PC-3 (cell line): Measurements from ENCODE around the gene PRR14L. TPM values are rescaled to one million over a fixed set of nuclear protein-coding genes. Genes with fewer than 3 reads are reported as not detected.

Experiments used
- ATAC-seq: fragments of 200-7000 bp; cut with Tn5 transposase; 2 replicates; pipeline ENCODE4 v1.9.1; 2020; ENCODE audit warnings: mild to moderate bottlenecking, moderate library complexity
- BruUV-seq: library from RNA; stranded (reverse); fragments of 400-500 nt; replicated peaks from 2 replicates; lab custom pipeline; 2021; lab: Mats Ljungman, UMichigan
- CTCF ChIA-PET: fragments of 300-600 bp; sonication (Branson Sonifier 250); formaldehyde crosslinking; loops from one replicate; lab custom pipeline; 2022; ENCODE audit warnings: antibody characterized with exemption; lab: Charles Lee
- POLR2A ChIA-PET: fragments of 300-600 bp; sonication (Branson Sonifier 250); formaldehyde crosslinking; loops from one replicate; lab custom pipeline; 2022; ENCODE audit warnings: antibody characterized with exemption; ENCODE audit not compliant: unreplicated experiment; lab: Charles Lee
- DNase-seq: peaks from one replicate; pipeline ENCODE4 v3.0.0-alpha.2; 2015
- H2AFZ ChIP-seq: fragments of 300-600 bp; sonication (generic); 2 replicates; pipeline ENCODE4 v1.6.0; 2016; ENCODE audit warnings: antibody characterized with exemption, low read length
- H3F3A ChIP-seq: fragments of 300-600 bp; sonication (generic); one replicate; pipeline ENCODE4 v1.6.0; 2017; ENCODE audit warnings: antibody characterized with exemption, low read length, control low read depth, mild to moderate bottlenecking; ENCODE audit not compliant: unreplicated experiment
- H3K27ac ChIP-seq: fragments of 300-600 bp; sonication (generic); 2 replicates; pipeline ENCODE4 v1.5.1; 2016; ENCODE audit warnings: mild to moderate bottlenecking, low read length
- H3K27me3 ChIP-seq: fragments of 300-600 bp; sonication (generic); 2 replicates; pipeline ENCODE4 v1.6.1; 2016; ENCODE audit warnings: low read length, mixed read lengths
- H3K36me3 ChIP-seq: fragments of 300-600 bp; sonication (generic); 2 replicates; pipeline ENCODE4 v1.6.1; 2016; ENCODE audit warnings: low read depth, mixed run types, low read length, mixed read lengths
- H3K4me1 ChIP-seq: fragments of 300-600 bp; sonication (generic); 2 replicates; pipeline ENCODE4 v1.5.1; 2016; ENCODE audit warnings: low read length; ENCODE audit not compliant: insufficient read depth
- H3K4me2 ChIP-seq: fragments of 300-600 bp; sonication (generic); 2 replicates; pipeline ENCODE4 v1.6.0; 2016; ENCODE audit warnings: low read length
- H3K4me3 ChIP-seq: fragments of 300-600 bp; sonication (generic); 2 replicates; pipeline ENCODE4 v1.5.1; 2016; ENCODE audit warnings: mild to moderate bottlenecking, low read length, mixed read lengths
- H3K79me2 ChIP-seq: fragments of 300-600 bp; sonication (generic); 2 replicates; pipeline ENCODE4 v1.6.1; 2017; ENCODE audit warnings: low read length, mixed read lengths
- H3K9ac ChIP-seq: fragments of 300-600 bp; sonication (generic); 2 replicates; pipeline ENCODE4 v1.6.0; 2016; ENCODE audit warnings: mild to moderate bottlenecking, low read length
- H3K9me2 ChIP-seq: fragments of 300-600 bp; sonication (generic); replicated peaks from 2 replicates; pipeline ENCODE4 v1.6.1; 2016; ENCODE audit warnings: mixed run types, low read length, mixed read lengths
- H3K9me3 ChIP-seq: fragments of 300-600 bp; sonication (generic); 2 replicates; pipeline ENCODE4 v1.6.1; 2016; ENCODE audit warnings: low read length, mixed read lengths
- H4K20me1 ChIP-seq: fragments of 300-600 bp; sonication (generic); 2 replicates; pipeline ENCODE4 v1.6.1; 2016; ENCODE audit warnings: low read length, mixed read lengths
- EZH2 ChIP-seq: fragments of 300-600 bp; sonication (generic); IDR thresholded peaks from one replicate; pipeline ENCODE4 v1.6.1; 2017; ENCODE audit warnings: antibody characterized with exemption, mild to moderate bottlenecking, low read length; ENCODE audit not compliant: unreplicated experiment
- EZH2phosphoT487 ChIP-seq: fragments of 300-600 bp; sonication (generic); IDR thresholded peaks from 2 replicates; pipeline ENCODE4 v1.6.1; 2018; ENCODE audit warnings: mild to moderate bottlenecking, antibody characterized with exemption, low read length, borderline replicate concordance
- intact Hi-C: fragments of 100-400 bp; cut with micrococcal nuclease; formaldehyde crosslinking; loops from 2 replicates; pipeline ENCODE4 v1.9.0; 2023
- total RNA-seq: library from RNA; depleted of rRNA; stranded (reverse); fragments of >200 nt; gene quantifications from 2 replicates; pipeline ENCODE4 v1.2.3, GENCODE V29; 2014
- TF ChIP-seq, protein P1 (sequence below): fragments of 300-600 bp; sonication (generic); conservative IDR thresholded peaks from 2 replicates; pipeline ENCODE4 v1.5.1; 2017; ENCODE audit warnings: antibody characterized with exemption, low read depth, mild to moderate bottlenecking, low read length

PRR14L gene
- total RNA-seq, 1 experiment from 2014 or later: 9.3 TPM

DNA sequence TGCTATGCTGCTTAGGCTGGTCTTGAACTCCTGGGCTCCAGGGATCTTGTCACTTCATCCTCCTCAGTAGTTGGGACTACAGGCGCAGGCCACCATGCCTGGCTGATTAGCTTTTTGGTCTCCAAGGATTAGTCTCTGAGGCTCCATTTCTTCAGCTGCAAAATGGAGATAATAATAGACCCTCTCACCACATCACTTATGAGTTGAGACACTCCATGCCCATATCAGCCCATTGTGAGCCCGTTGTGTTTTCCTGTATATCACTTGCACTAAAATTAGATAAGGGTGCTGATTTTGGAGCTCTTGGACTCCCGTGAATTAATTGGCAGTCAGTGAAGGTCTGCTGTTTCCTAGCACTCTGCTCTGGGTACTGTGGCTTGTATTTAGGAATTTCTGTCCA, 39.9 kb upstream of the PRR14L start:
- POLR2A ChIA-PET: no interaction called here
- Histone ChIP-seq H3K36me3 (peaks cover 4% of the 10 kb centered on the region; the same call in 1 of the 2 replicates), H3K27me3 (no peaks in the 10 kb centered on the region)

DNA sequence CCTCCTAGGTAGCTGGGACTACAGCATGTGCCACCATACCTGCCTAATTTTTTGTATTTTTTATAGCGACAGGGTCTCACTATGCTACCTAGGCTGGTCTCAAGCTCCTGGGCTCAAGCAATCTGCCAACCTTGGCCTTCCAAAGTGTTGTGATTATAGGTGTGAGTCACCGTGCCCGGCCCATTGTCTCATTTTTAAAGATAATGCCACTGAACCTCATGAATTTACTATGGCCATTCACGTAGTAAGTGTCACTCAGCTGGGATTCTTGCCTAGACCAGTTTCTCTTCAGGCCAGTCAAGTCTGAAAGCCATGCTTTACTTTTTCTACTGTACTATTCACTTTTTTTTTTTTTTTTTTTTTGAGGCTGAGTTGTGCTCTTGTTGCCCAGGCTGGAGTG, 26.3 kb upstream of the PRR14L start:
- Histone ChIP-seq H3K27me3 (no peaks in the 10 kb centered on the region), H3K4me2 (no peak overlapping the region), H3K9ac (no peak overlapping the region), H3K4me3 (no peak overlapping the region), H3K79me2 (no peaks in the 10 kb centered on the region), H3F3A (no peaks in the 10 kb centered on the region), H3K9me3 (no peaks in the 10 kb centered on the region), H2AFZ (no peak overlapping the region), H4K20me1 (no peaks in the 10 kb centered on the region), H3K4me1 (peaks cover 4% of the 10 kb centered on the region; the same call in 1 of the 2 replicates), H3K9me2 (no peaks in the 10 kb centered on the region), H3K36me3 (peaks cover 14% of the 10 kb centered on the region; the same call in 1 of the 2 replicates), H3K27ac (no peak overlapping the region)
- DNase-seq: peak; percentile 49
- TF ChIP-seq EZH2phosphoT487 (no peak), EZH2 (no peak)
- TF ChIP-seq, protein P1, sequence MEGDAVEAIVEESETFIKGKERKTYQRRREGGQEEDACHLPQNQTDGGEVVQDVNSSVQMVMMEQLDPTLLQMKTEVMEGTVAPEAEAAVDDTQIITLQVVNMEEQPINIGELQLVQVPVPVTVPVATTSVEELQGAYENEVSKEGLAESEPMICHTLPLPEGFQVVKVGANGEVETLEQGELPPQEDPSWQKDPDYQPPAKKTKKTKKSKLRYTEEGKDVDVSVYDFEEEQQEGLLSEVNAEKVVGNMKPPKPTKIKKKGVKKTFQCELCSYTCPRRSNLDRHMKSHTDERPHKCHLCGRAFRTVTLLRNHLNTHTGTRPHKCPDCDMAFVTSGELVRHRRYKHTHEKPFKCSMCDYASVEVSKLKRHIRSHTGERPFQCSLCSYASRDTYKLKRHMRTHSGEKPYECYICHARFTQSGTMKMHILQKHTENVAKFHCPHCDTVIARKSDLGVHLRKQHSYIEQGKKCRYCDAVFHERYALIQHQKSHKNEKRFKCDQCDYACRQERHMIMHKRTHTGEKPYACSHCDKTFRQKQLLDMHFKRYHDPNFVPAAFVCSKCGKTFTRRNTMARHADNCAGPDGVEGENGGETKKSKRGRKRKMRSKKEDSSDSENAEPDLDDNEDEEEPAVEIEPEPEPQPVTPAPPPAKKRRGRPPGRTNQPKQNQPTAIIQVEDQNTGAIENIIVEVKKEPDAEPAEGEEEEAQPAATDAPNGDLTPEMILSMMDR: no peak
- intact Hi-C loops: no loop called here
- peak; percentile 40 for ATAC-seq
- no TSS peak for BruUV-seq
- CTCF ChIA-PET: no interaction called here
- POLR2A ChIA-PET: no interaction called here

More for the DNA sequence above, 39.9 kb upstream of the PRR14L start:
- H3K4me2 ChIP-seq: no peak overlapping the region
- BruUV-seq: no TSS peak
- H3F3A ChIP-seq: no peaks in the 10 kb centered on the region
- H3K79me2 ChIP-seq: no peaks in the 10 kb centered on the region
- no peaks in the 10 kb centered on the region for H4K20me1 ChIP-seq
- ATAC-seq (no peak), DNase-seq (no peak)
- H2AFZ ChIP-seq: no peak overlapping the region
- H3K9me2 ChIP-seq: no peaks in the 10 kb centered on the region
- no peaks in the 10 kb centered on the region for H3K4me1 ChIP-seq
- TF ChIP-seq EZH2phosphoT487 (no peak), EZH2 (no peak)
- TF ChIP-seq, protein P1: no peak
- no peak overlapping the region for H3K27ac ChIP-seq
- intact Hi-C loops: no loop called here
- no peak overlapping the region for H3K4me3 ChIP-seq
- CTCF ChIA-PET: no interaction called here
- no peaks in the 10 kb centered on the region for H3K9me3 ChIP-seq
- H3K9ac ChIP-seq: no peak overlapping the region

DNA sequence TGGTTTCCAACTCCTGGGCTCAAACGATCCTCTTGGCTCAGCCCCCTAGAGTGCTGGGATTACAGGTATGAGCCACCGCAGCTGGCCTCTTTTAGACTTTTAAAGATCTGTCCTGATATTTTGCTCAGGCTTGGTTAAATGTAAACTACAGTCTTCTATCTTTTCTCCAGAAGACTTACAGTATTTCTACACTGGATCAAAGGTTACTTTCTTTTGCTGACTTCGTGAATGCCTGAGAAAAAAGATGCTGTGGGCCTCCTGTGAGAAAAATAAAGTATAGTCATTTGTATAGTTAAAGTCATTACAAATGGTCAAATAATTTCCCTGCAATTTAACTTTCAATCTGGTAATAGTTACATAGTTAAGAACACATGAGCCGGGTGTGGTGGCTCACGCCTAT, 23.5 kb upstream of the PRR14L start:
- no peak overlapping the region for H3K27ac ChIP-seq
- TF ChIP-seq, protein P1: no peak
- TF ChIP-seq EZH2 (no peak), EZH2phosphoT487 (no peak)
- H3K4me2 ChIP-seq: no peak overlapping the region
- H3K9me2 ChIP-seq: no peaks in the 10 kb centered on the region
- H3K79me2 ChIP-seq: no peaks in the 10 kb centered on the region
- no peaks in the 10 kb centered on the region for H4K20me1 ChIP-seq
- CTCF ChIA-PET: no interaction called here
- no TSS peak for BruUV-seq
- no peak overlapping the region for H3K9ac ChIP-seq
- no peaks in the 10 kb centered on the region for H3F3A ChIP-seq
- POLR2A ChIA-PET: no interaction called here
- H3K36me3 ChIP-seq: peaks cover 4% of the 10 kb centered on the region; the same call in 1 of the 2 replicates
- H3K9me3 ChIP-seq: no peaks in the 10 kb centered on the region
- no peak overlapping the region for H2AFZ ChIP-seq
- peaks cover 4% of the 10 kb centered on the region; the same call in 1 of the 2 replicates for H3K4me1 ChIP-seq
- DNase-seq (no peak), ATAC-seq (no peak)
- no peak overlapping the region for H3K4me3 ChIP-seq
- intact Hi-C loops: no loop called here
- no peaks in the 10 kb centered on the region for H3K27me3 ChIP-seq
